Adrenal gland (tissue), 12 donors: ENCODE results near the gene ACVRL1. TPM values are rescaled to one million over a fixed set of nuclear protein-coding genes. Genes with fewer than 3 reads are reported as not detected.

ENCODE experiments used
- DNase-seq, 7 donors: peaks; one replicate each; pipeline ENCODE4 v3.0.0-alpha.2; 2019 to 2020
- H3K27ac ChIP-seq, 5 donors: fragments of 200-600 bp; sonication (generic) in 4 of 5; 1 replicate in 3 of 5; 2 replicates in 2 of 5; pipeline versions ENCODE4 v1.5.1 to v1.8.0; 2016 to 2020; ENCODE audit warnings: mild to moderate bottlenecking in 1 of 5
- H3K27me3 ChIP-seq: fragments of 200-600 bp; 2 replicates; pipeline ENCODE4 v1.8.0; 2021
- H3K36me3 ChIP-seq, 2 donors: fragments of 200-600 bp; replicated peaks in 1 of 2; 1 replicate in 1 of 2; 2 replicates in 1 of 2; pipeline versions ENCODE4 v1.5.1 to v1.8.0; 2018 to 2022
- H3K4me1 ChIP-seq, 2 donors: fragments of 200-600 bp; replicated peaks in 1 of 2; 1 replicate in 1 of 2; 2 replicates in 1 of 2; pipeline versions ENCODE4 v1.5.1 to v1.8.0; 2018 to 2021
- H3K4me3 ChIP-seq, 4 donors: fragments of 200-600 bp; sonication (generic) in 3 of 4; one replicate each; pipeline ENCODE4 v1.5.1; 2016 to 2018
- H3K9me3 ChIP-seq, 3 donors: fragments of 200-600 bp; sonication (generic) in 1 of 3; replicated peaks in 1 of 3; 1 replicate in 2 of 3; 2 replicates in 1 of 3; pipeline versions ENCODE4 v1.5.1 to v1.8.0; 2016 to 2021
- CTCF ChIP-seq, 6 experiments: fragments of 450-650 bp in 4 of 6; fragments of 200-600 bp in 2 of 6; sonication (generic) in 1 of 6; IDR thresholded peaks; 1 replicate in 5 of 6; 2 replicates in 1 of 6; pipeline versions ENCODE4 v1.5.1 to v1.8.0; 2016 to 2021; ENCODE audit warnings: antibody characterized with exemption in 6 of 6, mild to moderate bottlenecking in 2 of 6, moderate library complexity in 1 of 6
- POLR2A ChIP-seq, 2 donors: fragments of 450-650 bp; IDR thresholded peaks; one replicate each; pipeline ENCODE4 v1.6.1; 2017; ENCODE audit warnings: antibody characterized with exemption in 2 of 2, mild to moderate bottlenecking in 2 of 2, moderate library complexity in 1 of 2
- WGBS, 4 donors: extraction: QIAGEN DNeasy Blood & Tissue Kit in 2 of 4; methylation state at CpG; one replicate each; pipeline versions ENCODE4 v1.1.5 to v1.1.7; 2013 to 2017; 5-methylcytosine and 5-hydroxymethylcytosine counted together
- intact Hi-C, 2 donors: fragments of 100-400 bp; cut with DNase I; formaldehyde crosslinking; loops; one replicate each; pipeline versions ENCODE4 v1.14.1 to v1.15.0; 2022 to 2023
- polyA plus RNA-seq, 3 donors: library from polyadenylated mRNA; stranded (reverse); fragments of 200-250 nt in 2 of 3; fragments of 350-450 nt in 1 of 3; fragmentation: Illumina TruSeq in 1 of 3; extraction: RNeasy Lipid Tissue Mini Kit (QIAGEN cat#74804) in 1 of 3; gene quantifications; one replicate each; pipeline ENCODE4 v1.2.3, GENCODE V29; 2013 to 2014
- total RNA-seq, 9 donors: library from RNA; depleted of rRNA in 4 of 9; stranded (reverse); fragments of >200 nt in 4 of 9; fragments of 120-200 nt in 1 of 9; fragmentation: NEBNext Ultra II Directional in 1 of 9; extraction: Animal tissue kit (Norgen Biotek cat#: 25700) in 1 of 9; gene quantifications; one replicate each; pipeline versions ENCODE4 v1.1.0 to v1.2.4, GENCODE V29; 2013 to 2023
- donor health status: healthy with polysubstance abuse.
- donor health status: Bipolar disorder and iron deficiency.
- donor health status: DM: yes; HTN: yes; CAD: no.
- donor health status: DM: no; HTN: no; CAD: no.
- donor health status: DM: no; HTN: no; CAD: no.
- donor health status: DM: yes; HTN: yes; CAD: no.

ACVRL1 gene
- total and polyA plus RNA-seq, 12 donors: 7.8 to 117 (median 43.7) TPM

DNA sequence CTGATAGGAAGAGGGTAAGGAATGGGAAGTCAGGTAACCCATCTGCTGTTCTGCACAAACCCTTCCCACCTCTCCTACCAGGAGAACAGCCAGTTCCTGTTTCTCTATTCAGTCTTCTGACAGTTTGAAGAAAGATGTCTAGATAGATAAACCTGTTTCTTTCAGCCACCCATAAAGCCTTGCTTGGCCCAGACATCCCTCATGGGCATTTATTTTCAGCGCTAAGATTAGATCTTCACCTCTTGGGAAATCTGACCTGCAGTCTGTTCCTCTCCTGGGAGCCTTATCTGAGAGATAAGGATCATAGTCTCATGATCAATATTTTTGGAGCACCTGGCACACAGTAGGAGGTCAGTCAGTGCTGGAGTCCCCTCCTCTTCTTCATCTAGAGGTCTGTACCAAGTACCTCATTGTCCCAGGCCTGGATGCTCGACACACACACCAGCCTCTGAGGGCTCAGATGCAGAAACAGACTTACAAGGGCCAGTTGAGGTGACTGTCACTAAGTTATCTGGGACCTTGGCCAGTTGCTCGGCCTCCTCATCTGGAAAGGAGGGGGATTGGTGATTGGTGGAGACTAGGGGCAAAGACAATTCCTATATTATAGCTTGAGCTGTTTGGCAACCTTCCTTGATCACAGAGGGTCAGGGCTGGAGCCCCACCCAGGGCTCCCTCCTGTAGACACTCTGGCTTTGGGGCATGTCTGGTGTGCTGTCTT lies 18.2 kb downstream of the ACVRL1 start:
- Histone ChIP-seq H3K27me3 (no peaks in the 10 kb centered on the region), H3K27ac (peak overlapping the region in 2 of 5 donors; percentile 62 to 80), H3K4me3 (no peak overlapping the region), H3K4me1 (peaks cover 8 to 33% of the 10 kb centered on the region in 2 donors), H3K9me3 (no peaks in the 10 kb centered on the region), H3K36me3 (no peaks in the 10 kb centered on the region)
- DNase-seq: peak in 2 of 7 donors; percentile 29 to 67
- WGBS, 4 donors: 55 to 59% (median 59%) methylated on average over 3 of the region's 3 CpGs
- intact Hi-C loops: no loop called here
- TF ChIP-seq POLR2A (IDR thresholded peaks at IDR 0.05) (no peak), CTCF (IDR thresholded peaks at IDR 0.05) (no peak)

DNA sequence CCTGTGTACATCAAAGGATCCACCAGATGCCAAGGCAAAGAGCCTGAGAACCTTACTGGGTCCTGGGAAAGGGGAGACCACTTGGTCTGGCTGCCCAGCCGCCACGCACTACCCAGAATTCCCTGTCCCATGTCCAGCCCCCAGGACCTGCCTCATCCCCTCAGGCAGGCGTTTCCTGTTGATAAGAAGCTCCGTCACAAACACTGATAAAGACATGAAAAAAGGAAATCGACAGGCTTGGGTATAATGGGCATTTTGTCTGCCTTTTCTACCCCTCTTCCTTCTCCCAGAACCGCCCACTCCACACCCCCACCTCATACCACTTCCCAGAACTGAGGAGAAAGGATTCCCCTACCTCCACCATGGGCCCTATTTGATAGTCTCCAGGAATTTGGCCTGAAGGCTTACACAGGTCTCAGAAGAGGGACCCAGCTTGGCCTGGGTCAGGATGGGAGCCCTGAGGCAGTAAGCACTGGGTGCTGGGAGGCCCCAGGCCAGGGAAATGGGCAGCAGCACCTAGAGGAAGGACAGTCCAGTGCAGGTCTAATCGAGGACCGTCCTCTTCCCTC lies 18.8 kb downstream of the ACVRL1 start:
- no peaks in the 10 kb centered on the region for H3K36me3 ChIP-seq
- no peak for TF ChIP-seq CTCF (IDR thresholded peaks at IDR 0.05)
- no peak for TF ChIP-seq POLR2A (IDR thresholded peaks at IDR 0.05)
- intact Hi-C loops: no loop called here
- H3K9me3 ChIP-seq: no peaks in the 10 kb centered on the region
- 69 to 84% (median 73%) methylated on average over 6 to 8 of the region's 8 CpGs for WGBS, 4 donors
- DNase-seq: peak in 3 of 7 donors; percentile 54 to 77 (median 62)
- H3K27ac ChIP-seq: peak overlapping the region in 2 of 5 donors; percentile 62 to 80
- no peak overlapping the region for H3K4me3 ChIP-seq
- peaks cover 8 to 33% of the 10 kb centered on the region in 2 donors for H3K4me1 ChIP-seq
- H3K27me3 ChIP-seq: no peaks in the 10 kb centered on the region

DNA sequence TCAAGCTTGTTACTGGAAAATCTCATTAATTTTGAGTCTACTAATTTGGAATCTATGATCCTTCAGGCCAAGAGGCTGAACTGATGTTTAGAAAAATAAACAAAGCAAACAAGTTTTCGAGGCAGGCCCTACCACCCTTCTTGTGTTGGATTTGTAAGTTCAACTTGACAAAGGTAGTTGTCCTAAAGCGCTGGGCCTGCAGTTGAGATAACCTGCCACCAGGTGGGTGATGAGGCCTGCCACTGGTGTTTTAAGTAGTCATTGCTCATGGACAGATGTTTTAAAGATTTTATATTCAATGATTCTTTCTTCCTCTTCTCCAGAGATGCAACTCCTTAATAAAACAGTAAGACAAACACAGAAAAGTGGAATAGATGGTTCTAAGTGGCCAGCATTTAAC lies 19.4 kb downstream of the ACVRL1 start:
- no peaks in the 10 kb centered on the region for H3K27me3 ChIP-seq
- H3K9me3 ChIP-seq: no peaks in the 10 kb centered on the region
- no peak overlapping the region for H3K4me3 ChIP-seq
- peak in 1 of 7 donors; percentile 79 for DNase-seq
- H3K27ac ChIP-seq: peak overlapping the region in 2 of 5 donors; percentile 62 to 80
- intact Hi-C loops: no loop called here
- WGBS, 4 donors: 80 to 100% (median 93%) methylated on average over 2 of the region's 2 CpGs
- H3K36me3 ChIP-seq: no peaks in the 10 kb centered on the region
- peaks cover 8 to 33% of the 10 kb centered on the region in 2 donors for H3K4me1 ChIP-seq
- TF ChIP-seq POLR2A (IDR thresholded peaks at IDR 0.05) (no peak), CTCF (IDR thresholded peaks at IDR 0.05) (peak in 3 of 6 experiments; percentile 6 to 36 (median 36))

- H3K4me1 ChIP-seq: no peaks in the 10 kb centered on the region
- TF ChIP-seq CTCF (IDR thresholded peaks at IDR 0.05) (no peak), POLR2A (IDR thresholded peaks at IDR 0.05) (no peak)
- H3K9me3 ChIP-seq: no peaks in the 10 kb centered on the region
- 67 to 76% (median 72%) methylated on average over 5 of the region's 5 CpGs for WGBS, 4 donors
- intact Hi-C loops: no loop called here
- no peaks in the 10 kb centered on the region for H3K36me3 ChIP-seq
- no peak for DNase-seq
- no peak overlapping the region for H3K27ac ChIP-seq
- H3K4me3 ChIP-seq: no peak overlapping the region
- no peaks in the 10 kb centered on the region for H3K27me3 ChIP-seq
Observed at GRCh38 chr12:51932218-51933076, 25.1 kb downstream of the ACVRL1 start.
